ENCODE data around the gene UPF2. TPM values are rescaled to one million over a fixed set of nuclear protein-coding genes. Genes with fewer than 3 reads are reported as not detected.

The UPF2 gene
- total and polyA plus RNA-seq, 10 of the 15 experiments (the other 5 are each of a cell fraction or from before 2014, with no cell fraction given): 21.0 to 44.4 (median 25.9) TPM

DNA sequence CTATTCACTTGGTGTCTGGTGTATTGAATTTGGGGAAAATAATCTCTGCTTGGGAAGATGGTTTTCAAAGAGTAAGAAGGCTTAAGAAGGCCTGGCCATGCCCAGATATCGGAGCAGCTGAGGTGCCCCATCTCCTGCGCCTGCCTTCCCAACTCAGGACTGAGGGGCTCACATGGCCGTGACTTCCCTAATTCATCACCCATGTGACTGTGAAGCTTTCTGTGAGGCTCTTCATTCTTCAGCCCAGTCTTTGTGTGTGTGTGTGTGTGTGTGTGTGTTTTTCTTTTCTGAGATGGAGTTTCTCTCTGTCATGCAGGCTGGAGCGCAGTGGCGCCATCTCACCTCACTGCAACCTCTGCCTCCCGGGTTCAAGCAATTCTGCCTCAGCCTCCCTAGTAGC is 166.3 kb downstream of the UPF2 start:
- in situ Hi-C loops (cut with MboI) (no loop called here), intact Hi-C loops (cut with micrococcal nuclease; ENCODE audit: unreplicated experiment) (no loop called here)
- RAD21 ChIA-PET (ENCODE audit: unreplicated experiment): interaction anchor here (2.0 kb wide), 1 partner anchor 18 kb away, joined by 5 read pairs; no protein-coding TSS in a partner anchor
- WGBS (ENCODE audit: insufficient coverage, insufficient replicate concordance, low lambda C conversion rate, missing lambda C conversion rate): 74% methylated on average over 6 of the region's 6 CpGs
- POLR2A ChIA-PET: no interaction called here
- CTCF ChIA-PET: interaction anchor here (2.9 kb wide), 1 partner anchor 10 kb away, joined by 7 read pairs; no protein-coding TSS in a partner anchor
- no peak overlapping the region for H3K9ac ChIP-seq (ENCODE audit: control insufficient read depth, insufficient read depth, low read length)
- FAIRE-seq: no peak
- no peaks in the 10 kb centered on the region for H3K36me3 ChIP-seq (ENCODE audit: control insufficient read depth in 2 of 2, insufficient read depth in 2 of 2, low read length in 1 of 2)
- ATAC-seq: no peak
- no TSS peak for BruUV-seq (replicated peaks)
- H3K9me3 ChIP-seq (replicated peaks; ENCODE audit: control insufficient read depth, insufficient read depth, low read length): no peaks in the 10 kb centered on the region
- H4K20me1 ChIP-seq (ENCODE audit: control insufficient read depth, insufficient read depth): no peaks in the 10 kb centered on the region
- H3K79me2 ChIP-seq (ENCODE audit: control insufficient read depth, insufficient read depth, low read length): no peaks in the 10 kb centered on the region
- no peak overlapping the region for H3K4me3 ChIP-seq
- DNase-seq (ENCODE audit: low read depth, low spot score): no peak
- peaks cover 4% of the 10 kb centered on the region for H3K4me1 ChIP-seq (ENCODE audit: control insufficient read depth, insufficient read depth, low read length)
- no peak overlapping the region for H3K27ac ChIP-seq (ENCODE audit: control insufficient read depth, insufficient read depth)
- SMC1A ChIA-PET (ENCODE audit: uncharacterized antibody, unreplicated experiment): interaction anchor here (0.8 to 1.2 kb wide), 2 partner anchors 10 to 42 kb away, joined by 3 read pairs; no protein-coding TSS in a partner anchor
- no peak overlapping the region for H3K4me2 ChIP-seq (ENCODE audit: control insufficient read depth, insufficient read depth)
- no peaks in the 10 kb centered on the region; a peak in 2 of 4 replicates for H3K27me3 ChIP-seq (replicated peaks in 1 of 2; ENCODE audit: control insufficient read depth in 2 of 2, insufficient read depth in 2 of 2, low read length in 1 of 2)
- H2AFZ ChIP-seq (ENCODE audit: control insufficient read depth, low read depth, low read length): no peak overlapping the region
- TF ChIP-seq MLLT1 (IDR thresholded peaks at IDR 0.05): no peak
- no peak for TF ChIP-seq HDGF (IDR thresholded peaks at IDR 0.05)
- no peak for TF ChIP-seq BACH1 (IDR thresholded peaks at IDR 0.05; ENCODE audit: borderline replicate concordance)
- no peak for TF ChIP-seq IRF3 (IDR thresholded peaks at IDR 0.05)
- TF ChIP-seq RELA (IDR thresholded peaks at IDR 0.05; ENCODE audit: borderline replicate concordance, partially characterized antibody): no peak
- no peak for TF ChIP-seq IKZF2 (IDR thresholded peaks at IDR 0.05)
- no peak for TF ChIP-seq MTA3 (IDR thresholded peaks at IDR 0.05; ENCODE audit: borderline replicate concordance, low read length)
- no peak for TF ChIP-seq ZBTB40 (IDR thresholded peaks at IDR 0.05; ENCODE audit: borderline replicate concordance)
- no peak for TF ChIP-seq KLF5 (IDR thresholded peaks at IDR 0.05; ENCODE audit: partially characterized antibody)
- no peak for TF ChIP-seq NFIC (IDR thresholded peaks at IDR 0.05; ENCODE audit: low read depth, low read length)
- no peak for TF ChIP-seq ZNF217 (IDR thresholded peaks at IDR 0.05)
- no peak for TF ChIP-seq SMC3 (IDR thresholded peaks at IDR 0.05; ENCODE audit: borderline replicate concordance, low read length)
- no peak for TF ChIP-seq ZZZ3 (IDR thresholded peaks at IDR 0.05; ENCODE audit: control insufficient read depth, insufficient read length, low read depth)
- TF ChIP-seq CHD4 (IDR thresholded peaks at IDR 0.05): no peak
- no peak for TF ChIP-seq SMARCA5 (IDR thresholded peaks at IDR 0.05)
- TF ChIP-seq NBN (IDR thresholded peaks at IDR 0.05): no peak
- TF ChIP-seq POLR2AphosphoS2 (IDR thresholded peaks at IDR 0.05; ENCODE audit: low read depth, low read length): no peak

All from GM12878 (cell line).